Measurements from ENCODE around the gene TTC39B.

Gene TTC39B

DNA sequence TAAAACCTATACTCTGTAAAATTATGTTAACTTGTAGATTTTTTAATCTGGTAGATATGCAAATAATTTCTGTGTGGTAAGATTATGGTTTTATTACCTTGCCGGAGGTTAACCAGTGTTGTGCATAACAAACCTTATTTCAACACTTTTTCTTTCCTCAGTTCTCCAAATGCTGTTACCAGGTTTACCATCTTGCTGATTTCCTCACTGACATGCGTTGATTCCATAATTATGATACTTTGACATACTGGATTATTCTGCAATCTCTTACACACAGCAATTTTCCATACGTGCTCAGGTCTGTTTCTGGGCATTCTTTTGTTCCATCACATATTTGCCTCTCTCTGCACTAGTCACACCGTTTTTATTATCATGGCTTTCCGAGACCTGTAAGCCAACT is 77.6 kb downstream of the TTC39B start:
- DNase-seq (ENCODE audit: low spot score in 2 of 2) (no peak), ATAC-seq (replicated peaks; ENCODE audit: extremely low read depth, poor library complexity, severe bottlenecking) (no peak)
- no peaks in the 10 kb centered on the region for H3K27me3 Mint-ChIP-seq
- H3K9me3 Mint-ChIP-seq, result no peaks in the 10 kb centered on the region
- peaks cover 38% of the 10 kb centered on the region for H3K4me1 Mint-ChIP-seq
- no peak overlapping the region for H3K4me3 Mint-ChIP-seq
- peaks cover 2% of the 10 kb centered on the region for H3K36me3 Mint-ChIP-seq (ENCODE audit: insufficient read depth)
- H3K27ac Mint-ChIP-seq (ENCODE audit: low read depth), result peak overlapping the region; percentile 47

GRCh38 chr9:15227491-15227890 is 79.5 kb downstream of the TTC39B start:
- H3K27ac Mint-ChIP-seq (ENCODE audit: low read depth), result no peak overlapping the region

DNA sequence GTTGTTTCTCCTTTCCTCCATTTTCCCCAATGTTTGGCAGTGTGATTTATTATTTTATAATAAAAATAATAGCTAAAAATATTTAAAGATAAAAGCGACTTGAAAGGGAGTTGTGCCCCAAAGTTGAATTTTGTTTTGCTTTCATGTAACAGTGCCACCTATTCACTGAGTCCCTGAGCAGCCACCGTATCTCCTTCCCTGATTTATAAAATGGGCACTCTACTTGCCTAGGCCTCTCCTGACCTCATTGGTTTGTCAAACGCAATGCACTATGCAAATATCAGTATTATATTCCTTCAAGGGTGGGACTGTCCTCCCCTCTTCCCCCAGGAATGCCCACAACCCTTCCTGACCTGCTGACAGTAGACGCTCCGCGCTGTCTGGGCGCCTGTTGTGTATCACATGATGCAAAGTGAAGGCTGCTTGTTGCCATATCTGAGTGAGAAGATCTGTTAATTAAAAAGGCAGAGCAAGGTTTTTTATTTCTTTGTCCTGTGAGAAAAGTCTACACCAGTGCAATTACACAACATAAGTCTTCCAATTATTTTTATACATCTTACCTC is 81.4 kb downstream of the TTC39B start:
- Mint-ChIP-seq H3K4me3 (no peak overlapping the region), H3K4me1 (peaks cover 45% of the 10 kb centered on the region), H3K27me3 (no peaks in the 10 kb centered on the region), H3K27ac (ENCODE audit: low read depth) (no peak overlapping the region), H3K9me3 (no peaks in the 10 kb centered on the region), H3K36me3 (ENCODE audit: insufficient read depth) (peaks cover 10% of the 10 kb centered on the region)
- DNase-seq (ENCODE audit: low spot score in 2 of 2) (no peak), ATAC-seq (replicated peaks; ENCODE audit: extremely low read depth, poor library complexity, severe bottlenecking) (no peak)

More at GRCh38 chr9:15227491-15227890, 79.5 kb downstream of the TTC39B start:
- Mint-ChIP-seq H3K4me3 (no peak overlapping the region), H3K36me3 (ENCODE audit: insufficient read depth) (peaks cover 13% of the 10 kb centered on the region), H3K9me3 (no peaks in the 10 kb centered on the region), H3K4me1 (peaks cover 47% of the 10 kb centered on the region), H3K27me3 (no peaks in the 10 kb centered on the region)
- no peak for ATAC-seq (replicated peaks; ENCODE audit: extremely low read depth, poor library complexity, severe bottlenecking)
- DNase-seq (ENCODE audit: low spot score in 2 of 2), result no peak

DNA sequence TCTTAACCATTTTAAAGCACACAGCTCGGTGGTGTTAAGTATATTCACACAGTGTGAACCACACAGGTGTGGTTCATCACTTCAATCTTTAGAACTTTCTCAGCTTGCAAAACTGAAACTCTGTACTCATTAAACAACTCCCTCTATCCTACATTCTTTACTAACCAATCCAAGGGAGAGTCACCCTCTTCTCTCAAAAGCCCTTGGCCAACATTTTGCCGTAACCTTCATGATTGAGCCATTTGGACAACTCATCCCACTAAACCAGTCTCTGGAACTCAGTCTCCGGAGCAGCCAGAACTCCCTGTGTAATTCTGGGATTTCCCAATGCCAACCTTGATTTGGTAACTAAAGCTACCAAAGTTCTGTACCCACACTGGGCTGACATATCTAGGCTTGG is 84.7 kb downstream of the TTC39B start:
- ATAC-seq (replicated peaks; ENCODE audit: extremely low read depth, poor library complexity, severe bottlenecking) (no peak), DNase-seq (ENCODE audit: low spot score in 2 of 2) (no peak)
- peaks cover 29% of the 10 kb centered on the region for H3K4me1 Mint-ChIP-seq
- H3K27ac Mint-ChIP-seq (ENCODE audit: low read depth), result no peak overlapping the region
- no peaks in the 10 kb centered on the region for H3K27me3 Mint-ChIP-seq
- H3K9me3 Mint-ChIP-seq, result no peaks in the 10 kb centered on the region
- no peak overlapping the region for H3K4me3 Mint-ChIP-seq
- H3K36me3 Mint-ChIP-seq (ENCODE audit: insufficient read depth), result peaks cover 10% of the 10 kb centered on the region

GRCh38 chr9:15221746-15222145 is 85.3 kb downstream of the TTC39B start:
- no peak overlapping the region for H3K4me3 Mint-ChIP-seq
- no peak for DNase-seq (ENCODE audit: low spot score in 2 of 2)

GRCh38 chr9:15220658-15221318 is 86.2 kb downstream of the TTC39B start:
- no peak overlapping the region for H3K27ac Mint-ChIP-seq (ENCODE audit: low read depth)
- H3K4me1 Mint-ChIP-seq, result peaks cover 23% of the 10 kb centered on the region
- no peak for DNase-seq (ENCODE audit: low spot score in 2 of 2)
- no peaks in the 10 kb centered on the region for H3K27me3 Mint-ChIP-seq
- no peak for ATAC-seq (replicated peaks; ENCODE audit: extremely low read depth, poor library complexity, severe bottlenecking)
- H3K9me3 Mint-ChIP-seq, result no peaks in the 10 kb centered on the region
- H3K4me3 Mint-ChIP-seq, result no peak overlapping the region
- H3K36me3 Mint-ChIP-seq (ENCODE audit: insufficient read depth), result peaks cover 12% of the 10 kb centered on the region

More at GRCh38 chr9:15221746-15222145, 85.3 kb downstream of the TTC39B start:
- no peaks in the 10 kb centered on the region for H3K27me3 Mint-ChIP-seq
- ATAC-seq (replicated peaks; ENCODE audit: extremely low read depth, poor library complexity, severe bottlenecking), result no peak
- H3K9me3 Mint-ChIP-seq, result no peaks in the 10 kb centered on the region
- H3K27ac Mint-ChIP-seq (ENCODE audit: low read depth), result no peak overlapping the region
- peaks cover 26% of the 10 kb centered on the region for H3K4me1 Mint-ChIP-seq
- H3K36me3 Mint-ChIP-seq (ENCODE audit: insufficient read depth), result peaks cover 10% of the 10 kb centered on the region

- H3K4me1 Mint-ChIP-seq, result peaks cover 23% of the 10 kb centered on the region
- H3K9me3 Mint-ChIP-seq, result no peaks in the 10 kb centered on the region
- no peak for DNase-seq (ENCODE audit: low spot score in 2 of 2)
- no peak overlapping the region for H3K4me3 Mint-ChIP-seq
- peaks cover 12% of the 10 kb centered on the region for H3K36me3 Mint-ChIP-seq (ENCODE audit: insufficient read depth)
- no peaks in the 10 kb centered on the region for H3K27me3 Mint-ChIP-seq
- no peak overlapping the region for H3K27ac Mint-ChIP-seq (ENCODE audit: low read depth)
- ATAC-seq (replicated peaks; ENCODE audit: extremely low read depth, poor library complexity, severe bottlenecking), result no peak
These were observed 87.5 kb downstream of the TTC39B start for GRCh38 chr9:15219546-15219945.

DNA sequence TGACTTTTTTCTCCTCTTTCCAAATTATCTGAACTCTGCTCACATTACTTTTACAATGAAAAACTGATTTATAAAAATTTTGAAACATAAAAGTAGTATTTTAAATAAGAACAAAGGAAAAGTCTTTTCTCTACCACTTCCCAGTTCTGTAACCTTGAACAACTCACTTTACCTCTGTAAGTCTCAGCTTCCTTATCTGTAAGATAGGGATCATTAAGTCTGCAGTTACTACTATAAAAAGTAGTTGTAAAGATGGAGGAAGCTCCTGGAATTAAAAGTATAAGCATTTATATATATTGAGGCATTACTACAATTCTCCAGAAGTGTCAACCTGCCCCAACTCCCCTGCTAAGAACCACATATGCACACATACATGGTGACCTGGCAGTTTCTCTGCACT is 88.0 kb downstream of the TTC39B start:
- H3K36me3 Mint-ChIP-seq (ENCODE audit: insufficient read depth), result peaks cover 8% of the 10 kb centered on the region
- DNase-seq (ENCODE audit: low spot score in 2 of 2) (no peak), ATAC-seq (replicated peaks; ENCODE audit: extremely low read depth, poor library complexity, severe bottlenecking) (no peak)
- H3K4me1 Mint-ChIP-seq, result peaks cover 18% of the 10 kb centered on the region
- no peaks in the 10 kb centered on the region for H3K27me3 Mint-ChIP-seq
- no peak overlapping the region for H3K4me3 Mint-ChIP-seq
- H3K27ac Mint-ChIP-seq (ENCODE audit: low read depth), result no peak overlapping the region
- H3K9me3 Mint-ChIP-seq, result no peaks in the 10 kb centered on the region

DNA sequence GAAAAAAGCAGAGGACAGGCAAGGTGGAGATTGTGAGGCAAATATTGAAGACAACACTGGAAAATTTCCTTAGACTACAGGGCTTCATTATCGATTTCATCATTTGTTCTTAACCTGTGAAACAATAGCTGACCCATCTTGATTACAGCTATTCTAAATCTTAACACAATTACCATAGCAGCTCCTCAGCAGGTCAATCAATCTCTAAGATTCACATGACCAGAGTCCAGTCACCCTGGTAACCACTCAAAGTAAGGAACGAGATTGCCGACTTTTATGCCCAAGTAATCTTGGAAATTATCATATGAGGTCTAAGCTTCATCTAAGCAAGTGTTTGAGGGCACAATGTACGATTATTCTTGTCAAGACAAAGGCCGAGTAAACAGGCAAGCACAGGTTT is 93.8 kb downstream of the TTC39B start:
- no peak for DNase-seq (ENCODE audit: low spot score in 2 of 2)
- H3K27ac Mint-ChIP-seq (ENCODE audit: low read depth), result peak overlapping the region; percentile 39
- ATAC-seq (replicated peaks; ENCODE audit: extremely low read depth, poor library complexity, severe bottlenecking), result no peak
- no peaks in the 10 kb centered on the region for H3K9me3 Mint-ChIP-seq
- H3K36me3 Mint-ChIP-seq (ENCODE audit: insufficient read depth), result peaks cover 15% of the 10 kb centered on the region
- peaks cover 9% of the 10 kb centered on the region for H3K4me1 Mint-ChIP-seq
- no peaks in the 10 kb centered on the region for H3K27me3 Mint-ChIP-seq
- H3K4me3 Mint-ChIP-seq, result no peak overlapping the region

- Mint-ChIP-seq H3K36me3 (ENCODE audit: insufficient read depth) (peaks cover 22% of the 10 kb centered on the region), H3K4me3 (no peak overlapping the region), H3K4me1 (peaks cover 12% of the 10 kb centered on the region), H3K9me3 (no peaks in the 10 kb centered on the region), H3K27me3 (no peaks in the 10 kb centered on the region), H3K27ac (ENCODE audit: low read depth) (no peak overlapping the region)
- DNase-seq (ENCODE audit: low spot score in 2 of 2) (no peak), ATAC-seq (replicated peaks; ENCODE audit: extremely low read depth, poor library complexity, severe bottlenecking) (no peak)
These were observed 95.1 kb downstream of the TTC39B start for GRCh38 chr9:15211815-15212495.

GRCh38 chr9:15211160-15211814 is 95.7 kb downstream of the TTC39B start:
- Mint-ChIP-seq H3K4me1 (peaks cover 15% of the 10 kb centered on the region), H3K4me3 (no peak overlapping the region), H3K27me3 (no peaks in the 10 kb centered on the region), H3K27ac (ENCODE audit: low read depth) (no peak overlapping the region), H3K9me3 (no peaks in the 10 kb centered on the region), H3K36me3 (ENCODE audit: insufficient read depth) (peaks cover 26% of the 10 kb centered on the region)
- ATAC-seq (replicated peaks; ENCODE audit: extremely low read depth, poor library complexity, severe bottlenecking) (peak; percentile 19), DNase-seq (ENCODE audit: low spot score in 2 of 2) (peak in 1 of 2 donors; percentile 37)

DNA sequence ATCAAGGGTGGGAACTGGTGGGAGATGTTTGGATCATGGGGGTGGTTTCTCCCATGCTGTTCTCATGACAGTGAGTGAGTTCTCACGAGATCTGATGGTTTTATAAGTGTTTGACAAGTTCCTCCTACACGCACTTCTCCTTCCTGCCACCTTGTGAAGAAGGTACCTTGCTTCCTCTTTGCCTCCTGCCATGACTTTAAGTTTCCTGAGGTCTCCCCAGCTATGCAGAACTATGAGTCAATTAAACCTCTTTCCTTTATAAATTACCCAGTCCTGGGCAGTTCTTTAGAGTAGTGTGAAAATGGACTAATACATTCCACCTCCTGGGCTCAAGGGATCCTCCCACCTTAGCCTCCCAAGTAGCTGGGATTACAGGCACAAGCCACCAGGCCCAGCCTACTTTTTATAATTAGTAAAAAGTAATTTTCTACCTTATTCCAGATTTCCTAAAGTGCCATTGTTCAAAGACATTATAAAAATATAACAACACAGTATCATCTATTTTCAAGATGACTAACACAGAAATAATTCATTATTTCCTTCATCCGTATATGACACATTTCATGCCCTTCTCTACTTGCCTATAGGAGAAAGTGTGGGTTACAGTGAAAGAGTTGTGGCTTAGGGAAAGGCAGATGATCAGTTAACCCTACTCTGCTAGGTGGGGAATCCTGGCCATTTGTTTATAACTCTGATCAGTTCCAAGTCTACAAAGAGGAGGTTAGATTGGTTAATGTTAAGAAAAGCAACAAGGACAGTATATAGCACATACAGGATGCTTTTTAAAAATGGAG is 99.9 kb downstream of the TTC39B start:
- no peak overlapping the region for H3K4me3 Mint-ChIP-seq
- peaks cover 15% of the 10 kb centered on the region for H3K4me1 Mint-ChIP-seq
- H3K27me3 Mint-ChIP-seq, result no peaks in the 10 kb centered on the region
- no peak overlapping the region for H3K27ac Mint-ChIP-seq (ENCODE audit: low read depth)
- DNase-seq (ENCODE audit: low spot score in 2 of 2) (no peak), ATAC-seq (replicated peaks; ENCODE audit: extremely low read depth, poor library complexity, severe bottlenecking) (no peak)
- H3K9me3 Mint-ChIP-seq, result no peaks in the 10 kb centered on the region
- H3K36me3 Mint-ChIP-seq (ENCODE audit: insufficient read depth), result peaks cover 41% of the 10 kb centered on the region
